Glomerular visceral epithelial cell (primary cell): Measurements from ENCODE around the gene DEF6.
"Not testable (repeated sequence)": the region's sequence is repeated elsewhere in the genome, so short reads cannot be mapped to it uniquely, and the experiment has no call there.

Experiments
- DNase-seq: peaks from one replicate; pipeline ENCODE4 v3.0.0-alpha.2; 2016; ENCODE audit errors: extremely low spot score

DEF6 gene

DNA sequence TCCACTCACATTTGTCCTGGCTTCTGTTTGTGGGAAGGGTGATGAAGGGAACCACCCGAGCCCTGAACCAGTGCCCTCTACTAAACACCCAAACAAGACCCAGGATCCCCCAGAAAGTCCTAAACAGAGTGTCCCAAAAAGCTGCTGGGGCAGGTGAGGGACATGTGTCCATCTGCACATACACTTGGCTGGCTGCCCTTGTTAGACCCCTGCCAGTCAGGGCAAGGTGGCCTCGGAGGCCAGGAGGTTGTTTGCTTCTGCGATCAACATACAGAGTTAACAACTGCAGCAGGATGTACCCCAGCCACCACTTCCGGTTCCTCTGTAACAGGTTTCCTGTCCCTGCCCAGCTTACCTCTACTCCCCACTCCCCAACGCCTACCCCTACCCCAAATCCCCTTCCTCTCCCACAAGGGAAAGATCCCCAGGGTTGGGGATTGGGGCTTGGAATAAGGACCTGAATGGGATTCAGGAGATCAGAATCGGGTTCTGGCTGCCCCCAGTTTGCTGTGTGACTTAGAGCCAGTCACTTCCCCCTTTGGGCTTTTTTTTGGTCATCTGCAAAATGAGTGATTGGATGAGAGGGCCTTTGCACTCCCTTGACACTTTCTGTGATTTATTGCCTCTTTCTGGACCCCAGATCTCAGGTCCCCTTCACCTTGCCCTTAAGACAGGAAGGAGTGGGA lies 13.9 kb downstream of the DEF6 start:
- no peak for DNase-seq

DNA sequence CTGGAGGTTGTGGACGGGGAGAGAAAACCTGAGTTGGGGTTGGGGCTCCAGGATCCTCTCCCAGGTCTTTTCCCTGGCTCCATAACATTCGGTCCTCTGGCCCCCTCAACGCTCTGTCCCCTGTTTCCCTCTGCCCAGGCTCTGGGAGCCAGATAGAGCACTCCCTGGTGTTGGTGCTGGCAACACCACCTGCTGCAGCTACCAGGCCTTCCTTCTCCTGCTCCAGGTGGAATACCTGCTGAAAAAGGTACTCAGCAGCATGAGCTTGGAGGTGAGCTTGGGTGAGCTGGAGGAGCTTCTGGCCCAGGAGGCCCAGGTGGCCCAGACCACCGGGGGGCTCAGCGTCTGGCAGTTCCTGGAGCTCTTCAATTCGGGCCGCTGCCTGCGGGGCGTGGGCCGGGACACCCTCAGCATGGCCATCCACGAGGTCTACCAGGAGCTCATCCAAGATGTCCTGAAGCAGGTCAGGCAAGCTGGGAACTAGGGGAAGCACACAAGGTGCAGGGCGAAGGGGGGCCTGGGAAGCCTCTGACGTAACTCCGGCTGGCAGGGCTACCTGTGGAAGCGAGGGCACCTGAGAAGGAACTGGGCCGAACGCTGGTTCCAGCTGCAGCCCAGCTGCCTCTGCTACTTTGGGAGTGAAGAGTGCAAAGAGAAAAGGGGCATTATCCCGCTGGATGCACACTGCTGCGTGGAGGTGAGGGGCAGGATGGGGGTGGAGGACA lies 14.6 kb downstream of the DEF6 start:
- no peak for DNase-seq

GRCh38 chr6:35312807-35313206 lies 15.2 kb downstream of the DEF6 start:
- DNase-seq, result no peak

GRCh38 chr6:35317483-35318195 lies 20.0 kb downstream of the DEF6 start:
- no peak for DNase-seq

GRCh38 chr6:35318196-35319171 lies 20.9 kb downstream of the DEF6 start:
- peak; percentile 83 for DNase-seq

DNA sequence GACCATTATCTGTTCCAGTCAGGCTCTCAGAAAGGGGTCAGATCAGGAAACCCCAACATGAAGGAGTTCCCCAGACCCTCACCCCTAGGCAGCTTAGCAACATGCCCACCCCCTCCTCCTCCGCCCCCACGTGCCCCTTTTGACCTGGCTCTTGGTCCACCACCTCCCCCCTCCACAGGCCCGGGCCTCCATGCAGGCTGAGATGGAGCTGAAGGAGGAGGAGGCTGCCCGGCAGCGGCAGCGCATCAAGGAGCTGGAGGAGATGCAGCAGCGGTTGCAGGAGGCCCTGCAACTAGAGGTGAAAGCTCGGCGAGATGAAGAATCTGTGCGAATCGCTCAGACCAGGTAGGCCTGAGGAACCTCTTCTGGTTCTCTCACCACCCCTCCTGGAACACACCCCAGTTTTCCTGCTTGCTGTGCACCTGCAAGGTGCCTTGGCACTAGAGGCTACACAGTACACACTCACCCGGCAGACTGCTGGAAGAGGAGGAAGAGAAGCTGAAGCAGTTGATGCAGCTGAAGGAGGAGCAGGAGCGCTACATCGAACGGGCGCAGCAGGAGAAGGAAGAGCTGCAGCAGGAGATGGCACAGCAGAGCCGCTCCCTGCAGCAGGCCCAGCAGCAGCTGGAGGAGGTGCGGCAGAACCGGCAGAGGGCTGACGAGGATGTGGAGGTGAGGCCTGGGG lies 21.9 kb downstream of the DEF6 start:
- no peak for DNase-seq

DNA sequence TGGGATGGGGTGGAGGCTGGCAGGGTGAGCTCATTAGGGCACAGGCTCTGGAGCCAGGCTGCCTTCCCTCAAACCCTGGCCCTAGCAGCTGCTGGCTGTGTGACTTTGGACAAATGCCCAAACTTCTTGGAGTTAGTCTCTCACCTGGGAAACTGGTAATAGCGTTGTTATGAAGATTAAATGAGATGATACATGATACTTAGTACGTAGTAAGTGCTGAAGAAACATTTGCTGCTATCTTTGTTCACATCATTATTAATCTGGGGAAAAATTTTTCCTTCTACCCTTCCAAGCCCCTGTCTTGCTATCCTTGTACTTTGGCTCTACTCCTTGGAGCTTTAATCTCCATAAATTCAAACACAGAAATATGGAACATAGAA lies 22.4 kb downstream of the DEF6 start:
- DNase-seq, result no peak

- no peak for DNase-seq
These were observed 23.5 kb downstream of the DEF6 start for GRCh38 chr6:35321091-35321490.

GRCh38 chr6:35327349-35328027 lies 29.9 kb downstream of the DEF6 start:
- peak; percentile 50 for DNase-seq

- no peak for DNase-seq
These were observed 30.6 kb downstream of the DEF6 start for GRCh38 chr6:35328108-35328723.

- not testable (repeated sequence) for DNase-seq
These were observed 31.3 kb downstream of the DEF6 start for GRCh38 chr6:35328965-35329364.

GRCh38 chr6:35330541-35331119 lies 33.0 kb downstream of the DEF6 start:
- DNase-seq, result no peak

DNA sequence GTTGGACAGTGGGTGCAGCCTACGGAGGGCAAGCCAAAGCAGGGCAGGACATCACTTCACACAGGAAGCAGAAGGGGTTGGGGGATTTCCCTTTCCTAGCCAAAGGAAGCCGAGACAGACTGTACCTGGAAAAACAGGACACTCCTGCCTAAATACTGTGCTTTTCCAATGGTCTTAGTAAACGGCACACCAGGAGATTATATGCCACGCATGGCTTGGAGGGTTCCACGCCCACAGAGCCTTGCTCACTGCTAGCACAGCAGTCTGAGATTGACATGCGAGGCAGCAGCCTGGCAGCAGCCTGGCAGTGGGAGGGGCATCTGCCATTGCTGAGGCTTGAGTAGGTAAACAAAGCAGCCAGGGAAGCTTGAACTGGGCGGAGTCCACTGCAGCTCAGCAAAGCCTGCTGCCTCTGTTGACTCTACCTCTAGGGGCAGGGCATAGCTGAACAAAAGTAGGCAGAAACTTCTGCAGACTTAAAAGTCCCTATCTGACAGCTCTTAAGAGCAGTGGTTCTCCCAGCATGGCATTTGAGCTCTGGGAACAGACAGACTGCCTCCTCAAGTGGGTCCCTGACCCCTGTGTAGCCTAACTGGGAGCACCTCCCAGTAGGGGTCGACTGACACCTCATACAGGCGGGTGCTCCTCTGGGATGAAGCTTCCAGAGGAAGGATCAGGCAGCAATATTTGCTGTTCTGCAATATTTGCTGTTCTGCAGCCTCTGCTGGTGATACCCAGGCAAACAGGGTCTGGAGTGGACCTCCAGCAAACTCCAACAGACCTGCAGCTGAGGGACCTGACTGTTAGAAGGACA lies 34.7 kb downstream of the DEF6 start:
- peak; percentile 40 for DNase-seq

DNA sequence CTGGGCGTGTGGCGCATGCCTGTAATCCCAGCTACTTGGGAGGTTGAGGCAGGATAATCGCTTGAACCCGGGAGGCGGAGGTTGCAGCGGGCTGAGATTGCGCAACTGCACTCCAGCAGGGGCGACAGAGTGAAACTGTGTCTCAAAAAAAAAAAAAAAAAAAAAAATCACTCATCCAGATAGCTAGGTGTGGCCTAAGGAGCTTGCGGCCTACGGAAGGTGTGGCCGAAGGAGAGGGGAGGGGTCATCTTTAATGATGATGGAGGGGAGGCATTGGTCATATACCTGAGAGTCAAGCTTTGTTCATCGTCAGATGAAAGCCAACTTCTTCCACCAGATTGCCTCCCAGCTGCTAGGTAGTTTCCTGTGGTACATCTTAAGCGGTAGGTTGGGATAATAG lies 43.9 kb downstream of the DEF6 start:
- DNase-seq, result peak; percentile 17

DNA sequence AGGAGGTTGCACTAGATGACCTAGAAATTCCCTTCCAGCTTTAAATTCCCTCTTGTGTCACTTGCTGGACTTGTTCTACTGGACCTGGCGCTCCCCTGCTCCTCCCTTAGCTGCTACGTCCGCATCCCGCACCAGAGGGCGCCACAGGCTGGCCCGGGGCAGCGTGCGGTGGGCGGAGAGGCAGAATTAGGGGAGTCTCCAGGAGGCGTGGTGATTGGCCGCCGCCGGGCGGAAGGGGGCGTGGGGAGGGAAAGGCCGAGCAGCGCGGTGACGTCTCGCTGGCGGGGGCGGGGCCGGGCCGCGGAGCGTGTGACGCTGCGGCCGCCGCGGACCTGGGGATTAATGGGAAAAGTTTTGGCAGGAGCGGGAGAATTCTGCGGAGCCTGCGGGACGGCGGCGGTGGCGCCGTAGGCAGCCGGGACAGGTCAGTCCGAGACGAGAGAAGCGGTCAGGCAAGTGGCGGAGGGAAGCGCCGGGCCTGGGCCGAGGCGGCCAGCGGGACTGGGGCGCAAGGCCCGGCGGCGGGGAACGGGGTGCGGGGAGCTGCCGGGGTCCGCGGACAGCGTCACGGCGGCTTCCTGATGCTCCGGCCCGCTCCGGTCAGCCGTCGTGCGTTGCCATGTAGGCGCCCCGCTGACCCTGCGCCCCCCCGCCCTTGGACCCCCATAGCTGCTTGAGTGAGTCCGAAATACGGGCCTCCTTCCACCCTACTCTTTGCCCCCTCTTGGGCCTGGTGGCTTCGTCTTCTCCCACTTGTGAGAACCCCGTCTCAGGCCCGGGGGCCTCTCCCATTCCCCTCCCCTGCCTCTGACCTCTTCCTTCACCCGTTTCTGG lies 44.9 kb downstream of the DEF6 start, which contains the start of gene PPARD:
Gene PPARD, plus strand, starts transcription at position 301 of the 834 bp plus-strand sequence. CDS start 68,530 bp downstream, outside the sequence.
- peak; percentile 97 for DNase-seq

- no peak for DNase-seq
These were observed 45.6 kb downstream of the DEF6 start for GRCh38 chr6:35343092-35343834.
